HG03196 (cell line): ENCODE measurements around the gene ART5.
"Not testable (repeated sequence)": the region's sequence is repeated elsewhere in the genome, so short reads cannot be mapped to it uniquely, and the experiment has no call there.

ENCODE experiments used
- ATAC-seq: cut with Tn5 transposase; IDR thresholded peaks from one replicate; pipeline ENCODE4 v1.9.1; 2021; ENCODE audit not compliant: unreplicated experiment

The ART5 gene

GRCh38 chr11:3623121-3623520 lies 18.7 kb downstream of the ART5 start:
- ATAC-seq = no peak

- no peak for ATAC-seq
Observed at GRCh38 chr11:3622521-3622920, 19.3 kb downstream of the ART5 start.

GRCh38 chr11:3617990-3618389 lies 23.8 kb downstream of the ART5 start:
- ATAC-seq = no peak

DNA sequence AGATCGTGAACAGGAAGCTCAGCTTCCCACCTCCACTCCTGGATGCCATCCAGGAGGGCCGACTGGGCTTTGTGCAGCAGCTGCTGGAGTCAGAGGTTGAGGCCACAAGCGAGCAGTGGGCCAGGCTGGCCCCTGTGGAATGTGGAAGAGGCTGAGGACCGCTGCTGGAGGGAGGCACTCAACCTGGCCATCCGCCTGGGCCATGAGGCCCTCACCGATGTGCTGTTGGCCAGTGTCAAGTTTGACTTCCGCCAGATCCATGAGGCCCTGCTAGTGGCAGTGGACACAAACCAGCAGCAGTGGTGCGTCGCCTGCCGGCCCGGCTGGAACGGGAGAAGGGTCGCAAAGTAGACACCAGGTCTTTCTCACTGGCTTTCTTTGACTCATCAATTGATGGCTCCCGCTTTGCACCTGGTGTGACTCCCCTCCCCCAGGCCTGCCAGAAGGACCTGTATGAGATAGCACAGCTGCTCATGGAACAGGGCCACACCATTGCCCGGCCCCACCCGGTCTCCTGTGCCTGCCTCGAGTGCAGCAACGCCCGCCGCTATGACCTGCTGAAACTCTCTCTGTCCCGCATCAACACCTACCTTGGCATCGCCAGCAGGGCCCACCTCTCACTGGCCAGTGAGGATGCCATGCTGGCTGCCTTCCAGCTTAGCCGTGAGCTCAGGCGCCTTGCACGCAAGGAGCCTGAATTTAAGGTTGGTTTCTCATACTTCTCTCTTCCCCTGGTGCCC lies 24.9 kb downstream of the ART5 start:
- no peak for ATAC-seq

- ATAC-seq = no peak
Observed at GRCh38 chr11:3615998-3616397, 25.8 kb downstream of the ART5 start.

DNA sequence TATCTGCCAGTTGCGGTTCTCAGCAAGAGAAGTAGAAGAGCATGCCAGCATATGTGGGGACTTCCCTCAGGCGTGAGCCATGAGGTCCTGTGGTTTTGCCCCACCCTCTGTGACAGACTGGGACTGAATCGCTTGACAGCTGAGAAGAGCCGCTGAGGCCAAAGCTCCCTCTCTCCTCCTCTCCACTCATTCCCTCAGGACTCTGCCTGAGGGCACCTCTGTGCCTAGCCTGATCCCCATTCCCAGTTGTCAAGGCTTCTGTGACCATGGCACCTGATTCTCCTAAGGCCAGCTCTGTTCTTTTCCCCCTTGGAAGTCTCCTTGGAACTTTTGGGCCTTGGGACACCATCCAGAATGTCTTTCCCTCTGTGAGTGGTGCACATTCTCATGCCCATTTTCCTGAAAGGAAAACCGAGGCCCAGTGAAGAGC lies 27.0 kb downstream of the ART5 start:
- peak; percentile 52 for ATAC-seq

- ATAC-seq = no peak
Observed at GRCh38 chr11:3613998-3614741, 27.6 kb downstream of the ART5 start.

DNA sequence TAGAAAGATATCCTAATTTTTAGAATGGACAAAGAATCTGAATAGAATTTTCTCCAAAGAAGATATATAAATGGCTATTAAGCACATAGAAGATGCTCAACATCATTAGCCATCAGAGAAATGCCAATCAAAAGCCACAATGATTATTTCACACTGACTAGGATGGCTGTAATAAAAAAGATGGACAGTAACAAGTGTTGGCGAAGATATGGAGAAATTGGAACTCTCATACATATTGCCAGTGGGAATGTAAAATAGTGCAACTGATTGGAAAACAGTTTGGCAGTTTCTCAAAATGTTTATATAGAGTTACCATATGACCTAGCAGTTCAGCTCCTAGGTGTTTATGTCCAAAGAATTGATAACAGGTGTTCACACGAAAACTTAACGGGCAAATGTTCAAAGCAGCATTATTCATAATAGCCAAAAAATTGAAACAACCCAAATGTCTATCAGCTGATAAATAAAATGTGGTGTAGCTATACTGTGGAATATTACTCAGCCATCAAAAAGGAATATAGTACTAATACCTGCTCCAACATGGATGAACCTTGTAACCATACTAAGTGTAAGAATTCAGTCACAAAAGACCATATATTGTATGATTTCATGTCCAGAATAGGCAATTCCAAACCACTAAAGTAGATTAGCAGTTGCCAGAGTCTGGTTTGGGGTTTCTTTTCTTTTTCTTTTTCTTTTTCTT lies 29.7 kb downstream of the ART5 start:
- no peak for ATAC-seq

GRCh38 chr11:3610846-3611245 lies 30.9 kb downstream of the ART5 start:
- ATAC-seq = no peak

DNA sequence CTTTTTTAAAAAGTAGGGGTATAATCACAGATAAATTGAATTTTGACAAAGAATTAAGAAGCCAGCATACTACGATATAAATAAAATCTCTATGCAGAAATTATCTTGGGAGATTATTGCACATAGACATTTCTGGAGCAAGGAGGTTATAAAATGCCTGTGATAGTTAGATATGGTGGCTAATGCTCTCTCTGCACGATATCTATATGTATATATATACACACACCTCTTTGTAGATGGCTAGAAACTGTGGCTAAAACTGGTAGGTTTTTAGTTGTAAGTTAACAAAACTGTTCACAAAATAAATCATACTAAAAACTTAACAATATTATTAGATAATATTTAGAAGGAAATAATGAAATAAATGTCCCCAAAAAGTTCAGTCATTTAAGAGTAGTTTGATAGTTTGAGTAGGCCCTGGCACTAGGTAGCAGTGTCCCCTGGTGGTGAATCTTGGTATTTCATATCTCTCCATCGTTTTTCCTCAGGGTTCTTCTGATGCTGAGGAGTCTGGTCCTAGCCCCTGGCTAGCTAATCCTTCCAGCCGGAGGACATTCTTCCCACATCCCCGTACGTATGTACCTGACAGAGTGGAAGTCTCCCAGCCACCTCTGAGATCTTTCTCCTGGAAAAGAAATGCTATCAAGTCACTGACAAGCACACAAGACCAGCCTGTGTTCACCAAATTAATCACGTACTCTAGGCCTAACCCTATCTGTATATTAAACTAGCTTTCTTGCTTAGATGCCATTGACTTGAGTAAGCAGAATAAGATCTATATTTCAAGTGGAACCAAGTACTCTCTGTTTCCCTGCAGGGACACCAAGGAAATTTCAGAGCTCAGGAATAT lies 32.2 kb downstream of the ART5 start:
- no peak for ATAC-seq

- ATAC-seq = no peak
Observed at GRCh38 chr11:3605771-3606203, 36.0 kb downstream of the ART5 start.

- ATAC-seq = no peak
Observed at GRCh38 chr11:3605283-3605662, 36.5 kb downstream of the ART5 start.

- no peak for ATAC-seq
Observed at GRCh38 chr11:3604167-3604566, 37.6 kb downstream of the ART5 start.

DNA sequence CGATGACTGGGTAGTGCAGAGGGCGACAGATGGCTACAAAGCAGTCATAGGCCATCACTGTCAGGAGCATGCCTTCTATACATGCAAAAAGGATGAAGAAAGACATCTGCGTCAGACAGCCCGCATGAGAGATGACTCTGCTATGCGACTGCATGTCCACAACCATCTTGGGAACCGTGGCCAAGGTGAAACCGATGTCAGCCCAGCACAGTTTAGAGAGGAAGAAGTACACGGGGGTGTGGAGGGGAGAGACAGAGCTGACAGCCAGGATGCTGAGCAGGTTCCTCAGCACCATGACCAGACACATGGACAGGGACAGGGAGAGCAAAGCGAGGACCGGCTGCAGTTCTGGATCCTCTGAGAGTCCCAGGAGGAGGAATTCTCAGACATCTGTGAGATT lies 41.6 kb downstream of the ART5 start:
- not testable (repeated sequence) for ATAC-seq

- ATAC-seq = not testable (repeated sequence)
Observed at GRCh38 chr11:3597743-3598142, 44.0 kb downstream of the ART5 start.

- ATAC-seq = not testable (repeated sequence)
Observed at GRCh38 chr11:3591326-3591725, 50.5 kb downstream of the ART5 start.

GRCh38 chr11:3590193-3590592 lies 51.6 kb downstream of the ART5 start:
- ATAC-seq = not testable (repeated sequence)

DNA sequence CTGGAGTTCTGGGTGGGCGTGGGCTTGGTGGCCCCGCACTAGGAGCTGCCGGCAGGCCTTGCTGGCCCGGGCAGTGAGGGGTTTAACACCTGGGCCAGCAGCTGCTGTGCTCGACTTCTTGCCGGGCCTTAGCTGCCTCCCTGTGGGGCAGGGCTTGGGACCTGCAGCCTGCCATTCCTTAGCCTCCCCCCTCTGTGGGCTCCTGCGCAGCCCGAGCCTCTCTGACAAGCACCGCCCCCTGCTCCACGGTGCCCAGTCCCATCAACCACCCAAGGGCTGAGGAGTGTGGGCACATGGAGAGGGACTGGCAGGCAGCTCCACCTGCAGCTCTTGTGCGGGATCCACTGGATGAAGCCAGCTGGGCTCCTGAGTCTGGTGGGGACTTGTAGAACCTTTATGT lies 53.0 kb downstream of the ART5 start:
- not testable (repeated sequence) for ATAC-seq
